ENCODE data around the gene AGR3.

The AGR3 gene

GRCh38 chr7:16826060-16826459 lies 55.7 kb downstream of the AGR3 start:
- DNase-seq (ENCODE audit: low spot score) = no peak

GRCh38 chr7:16822029-16822428 lies 59.8 kb downstream of the AGR3 start:
- DNase-seq (ENCODE audit: low spot score) = no peak

GRCh38 chr7:16818732-16819131 lies 63.1 kb downstream of the AGR3 start:
- DNase-seq (ENCODE audit: low spot score) = no peak

GRCh38 chr7:16817536-16817935 lies 64.2 kb downstream of the AGR3 start:
- DNase-seq (ENCODE audit: low spot score) = no peak

GRCh38 chr7:16816824-16817223 lies 65.0 kb downstream of the AGR3 start:
- DNase-seq (ENCODE audit: low spot score) = no peak

GRCh38 chr7:16815001-16815400 lies 66.8 kb downstream of the AGR3 start:
- DNase-seq (ENCODE audit: low spot score) = no peak

GRCh38 chr7:16813232-16813616 lies 68.6 kb downstream of the AGR3 start:
- DNase-seq (ENCODE audit: low spot score) = no peak

GRCh38 chr7:16812542-16813231 lies 69.1 kb downstream of the AGR3 start:
- no peak for DNase-seq (ENCODE audit: low spot score)

GRCh38 chr7:16811551-16811950 lies 70.2 kb downstream of the AGR3 start:
- no peak for DNase-seq (ENCODE audit: low spot score)

- no peak for DNase-seq (ENCODE audit: low spot score)
Observed at GRCh38 chr7:16810573-16810972, 71.2 kb downstream of the AGR3 start.

GRCh38 chr7:16810112-16810511 lies 71.7 kb downstream of the AGR3 start:
- no peak for DNase-seq (ENCODE audit: low spot score)

Measured in ecto neural progenitor cell (in vitro differentiated cells).